BJ (cell line): ENCODE data around the gene TSPAN12. TPM values are rescaled to one million over a fixed set of nuclear protein-coding genes. Genes with fewer than 3 reads are reported as not detected.
"Not testable (repeated sequence)": the region's sequence is repeated elsewhere in the genome, so short reads cannot be mapped to it uniquely, and the experiment has no call there.

ENCODE experiments used
- CTCF ChIA-PET: fragments of 350-600 bp; formaldehyde crosslinking; extraction: SDS; loops from one replicate; lab custom pipeline; 2021; ENCODE audit warnings: antibody characterized with exemption, inconsistent platforms; lab: Yijun Ruan, JAX
- POLR2A ChIA-PET: fragments of 300-600 bp; sonication (Branson Sonifier 250); formaldehyde crosslinking; extraction: SDS; loops from one replicate; lab custom pipeline; 2021; ENCODE audit warnings: antibody characterized with exemption; lab: Charles Lee
- DNase-seq: peaks from one replicate; pipeline ENCODE4 v3.0.0-alpha.2; 2011; ENCODE audit warnings: low read depth
- H3K27me3 ChIP-seq: 2 replicates; pipeline ENCODE4 v1.6.0; 2011; ENCODE audit warnings: low read length; ENCODE audit not compliant: control insufficient read depth, insufficient read depth
- H3K36me3 ChIP-seq: 2 replicates; pipeline ENCODE4 v1.5.1; 2011; ENCODE audit warnings: low read length; ENCODE audit not compliant: control insufficient read depth, insufficient read depth
- H3K4me3 ChIP-seq: 2 replicates; pipeline ENCODE4 v1.5.1; 2011; ENCODE audit warnings: low read depth, mild to moderate bottlenecking, control low read depth, low read length
- CTCF ChIP-seq: IDR thresholded peaks from 2 replicates; pipeline ENCODE4 v1.5.1; 2011; ENCODE audit warnings: low read depth, mild to moderate bottlenecking, control low read depth, inconsistent platforms, low read length, moderate library complexity; ENCODE audit not compliant: insufficient read depth
- polyA plus RNA-seq: library from polyadenylated mRNA; depleted of rRNA; stranded (reverse); fragments of >200 nt; gene quantifications from 2 replicates; pipeline ENCODE4 v1.2.3, GENCODE V29; 2011

Gene TSPAN12
- polyA plus RNA-seq, 1 experiment, result not detected

GRCh38 chr7:120792091-120792860 lies 65.7 kb downstream of the TSPAN12 start:
- ChIA-PET POLR2A (no interaction called here), CTCF (interaction anchor here (0.5 to 10.8 kb wide), 21 partner anchors 9 to 1202 kb away, joined by 3 to 130 read pairs (median 4); partner anchors contain the start of gene CPED1)
- DNase-seq, result no peak
- no peak overlapping the region for H3K4me3 ChIP-seq
- peak; percentile 96 for TF ChIP-seq CTCF
- H3K36me3 ChIP-seq, result no peaks in the 10 kb centered on the region
- H3K27me3 ChIP-seq, result no peaks in the 10 kb centered on the region

GRCh38 chr7:120785095-120785494 lies 72.8 kb downstream of the TSPAN12 start:
- Histone ChIP-seq H3K4me3 (no peak overlapping the region), H3K27me3 (no peaks in the 10 kb centered on the region), H3K36me3 (no peaks in the 10 kb centered on the region)
- CTCF ChIA-PET, result interaction anchor here (1.0 kb wide), 1 partner anchor 12 kb away, joined by 3 read pairs; no protein-coding TSS in a partner anchor
- TF ChIP-seq CTCF, result no peak
- POLR2A ChIA-PET, result no interaction called here
- DNase-seq, result no peak

GRCh38 chr7:120783721-120784120 lies 74.2 kb downstream of the TSPAN12 start:
- no peak for TF ChIP-seq CTCF
- Histone ChIP-seq H3K4me3 (no peak overlapping the region), H3K27me3 (no peaks in the 10 kb centered on the region), H3K36me3 (no peaks in the 10 kb centered on the region)
- no peak for DNase-seq
- ChIA-PET POLR2A (no interaction called here), CTCF (interaction anchor here (1.1 to 1.5 kb wide), 3 partner anchors 8 to 1211 kb away, joined by 3 to 6 read pairs (median 3); no protein-coding TSS in a partner anchor)

- POLR2A ChIA-PET, result no interaction called here
- Histone ChIP-seq H3K4me3 (no peak overlapping the region), H3K27me3 (no peaks in the 10 kb centered on the region), H3K36me3 (no peaks in the 10 kb centered on the region)
- TF ChIP-seq CTCF, result no peak
- CTCF ChIA-PET, result interaction anchor here (1.1 to 1.5 kb wide), 3 partner anchors 9 to 1211 kb away, joined by 3 to 6 read pairs (median 3); no protein-coding TSS in a partner anchor
- DNase-seq, result no peak
These were observed 74.7 kb downstream of the TSPAN12 start for GRCh38 chr7:120783273-120783672.

GRCh38 chr7:120781924-120782323 lies 76.0 kb downstream of the TSPAN12 start:
- H3K4me3 ChIP-seq, H3K36me3 ChIP-seq, H3K27me3 ChIP-seq, DNase-seq, CTCF ChIA-PET, POLR2A ChIA-PET: not testable (repeated sequence)
